DMS53 treated with DMSO at 0.1 percent for 48 hours (cell line): ENCODE measurements around the gene DNAJC15.
A peak's percentile ranks its signal among the peaks of the same experiment; 100 is the strongest.

Source experiments
- DNase-seq: peaks from one replicate; lab custom pipeline; 2025; ENCODE audit not compliant: unreplicated experiment; lab: John Stamatoyannopoulos, UW

Gene DNAJC15

GRCh38 chr13:43081866-43082265 is 58.5 kb downstream of the DNAJC15 start:
- no peak for DNase-seq

- no peak for DNase-seq
Observed at GRCh38 chr13:43083750-43084149, 60.4 kb downstream of the DNAJC15 start.

- DNase-seq = peak; percentile 15
Observed at GRCh38 chr13:43085545-43085944, 62.2 kb downstream of the DNAJC15 start.

GRCh38 chr13:43086181-43086580 is 62.8 kb downstream of the DNAJC15 start:
- no peak for DNase-seq

- DNase-seq = no peak
Observed at GRCh38 chr13:43088093-43088511, 64.7 kb downstream of the DNAJC15 start.

GRCh38 chr13:43089912-43090498 is 66.6 kb downstream of the DNAJC15 start:
- DNase-seq = no peak

GRCh38 chr13:43094901-43095300 is 71.5 kb downstream of the DNAJC15 start:
- DNase-seq = no peak

GRCh38 chr13:43095771-43096719 is 72.7 kb downstream of the DNAJC15 start:
- no peak for DNase-seq

GRCh38 chr13:43100667-43101066 is 77.3 kb downstream of the DNAJC15 start:
- no peak for DNase-seq

GRCh38 chr13:43102304-43102703 is 78.9 kb downstream of the DNAJC15 start:
- DNase-seq = no peak

- no peak for DNase-seq
Observed at GRCh38 chr13:43107780-43108179, 84.4 kb downstream of the DNAJC15 start.

GRCh38 chr13:43110036-43110435 is 86.7 kb downstream of the DNAJC15 start:
- DNase-seq = no peak

GRCh38 chr13:43110658-43111057 is 87.3 kb downstream of the DNAJC15 start:
- no peak for DNase-seq

GRCh38 chr13:43111559-43112400 is 88.4 kb downstream of the DNAJC15 start:
- no peak for DNase-seq

GRCh38 chr13:43113603-43114002 is 90.2 kb downstream of the DNAJC15 start:
- peak; percentile 45 for DNase-seq

- DNase-seq = no peak
Observed at GRCh38 chr13:43114504-43114903, 91.1 kb downstream of the DNAJC15 start.

GRCh38 chr13:43115141-43115540 is 91.8 kb downstream of the DNAJC15 start:
- DNase-seq = no peak

GRCh38 chr13:43116242-43116641 is 92.9 kb downstream of the DNAJC15 start:
- no peak for DNase-seq

- no peak for DNase-seq
Observed at GRCh38 chr13:43118521-43118920, 95.1 kb downstream of the DNAJC15 start.

GRCh38 chr13:43119206-43119605 is 95.8 kb downstream of the DNAJC15 start:
- DNase-seq = no peak

GRCh38 chr13:43122791-43123190 is 99.4 kb downstream of the DNAJC15 start:
- DNase-seq = no peak
